SK-N-MC (cell line): Measurements from ENCODE around the gene CCDC142.
"Not testable (repeated sequence)": the region's sequence is repeated elsewhere in the genome, so short reads cannot be mapped to it uniquely, and the experiment has no call there.

Source experiments
- DNase-seq: peaks from one replicate; pipeline ENCODE4 v3.0.0-alpha.2; 2011; ENCODE audit warnings: low read depth, low spot score
- H3K27ac ChIP-seq: fragments of 200-600 bp; sonication (generic); 2 replicates; pipeline ENCODE4 v1.5.1; 2016; ENCODE audit warnings: mixed run types
- H3K36me3 ChIP-seq: fragments of 200-600 bp; sonication (generic); 2 replicates; pipeline ENCODE4 v1.6.1; 2017; ENCODE audit warnings: antibody characterized with exemption, low read length, mixed read lengths; ENCODE audit not compliant: insufficient read depth
- H3K4me3 ChIP-seq: fragments of 200-600 bp; sonication (generic); 2 replicates; pipeline ENCODE4 v1.5.1; 2016
- H3K9ac ChIP-seq: fragments of 200-600 bp; sonication (generic); 2 replicates; pipeline ENCODE4 v1.8.0; 2017; ENCODE audit warnings: mixed run types, mixed read lengths; ENCODE audit not compliant: insufficient read length
- H3K9me3 ChIP-seq: fragments of 200-600 bp; sonication (generic); 2 replicates; pipeline ENCODE4 v1.6.1; 2017; ENCODE audit warnings: low read depth, mild to moderate bottlenecking, antibody characterized with exemption, low read length, moderate library complexity, mixed read lengths
- EZH2 ChIP-seq: fragments of 200-600 bp; sonication (generic); IDR thresholded peaks from one replicate; pipeline ENCODE4 v1.6.1; 2017; ENCODE audit warnings: antibody characterized with exemption
- FOXP2 ChIP-seq: optimal IDR thresholded peaks from 2 replicates; pipeline ENCODE3; 2011; ENCODE audit warnings: mild to moderate bottlenecking, moderate library complexity; ENCODE audit not compliant: insufficient read depth; ENCODE audit errors: extremely low read length, control extremely low read depth
- POLR2AphosphoS5 ChIP-seq: IDR thresholded peaks from 2 replicates; pipeline ENCODE4 v1.6.1; 2012; ENCODE audit warnings: mild to moderate bottlenecking, low read depth, low read length, borderline replicate concordance

The CCDC142 gene

DNA sequence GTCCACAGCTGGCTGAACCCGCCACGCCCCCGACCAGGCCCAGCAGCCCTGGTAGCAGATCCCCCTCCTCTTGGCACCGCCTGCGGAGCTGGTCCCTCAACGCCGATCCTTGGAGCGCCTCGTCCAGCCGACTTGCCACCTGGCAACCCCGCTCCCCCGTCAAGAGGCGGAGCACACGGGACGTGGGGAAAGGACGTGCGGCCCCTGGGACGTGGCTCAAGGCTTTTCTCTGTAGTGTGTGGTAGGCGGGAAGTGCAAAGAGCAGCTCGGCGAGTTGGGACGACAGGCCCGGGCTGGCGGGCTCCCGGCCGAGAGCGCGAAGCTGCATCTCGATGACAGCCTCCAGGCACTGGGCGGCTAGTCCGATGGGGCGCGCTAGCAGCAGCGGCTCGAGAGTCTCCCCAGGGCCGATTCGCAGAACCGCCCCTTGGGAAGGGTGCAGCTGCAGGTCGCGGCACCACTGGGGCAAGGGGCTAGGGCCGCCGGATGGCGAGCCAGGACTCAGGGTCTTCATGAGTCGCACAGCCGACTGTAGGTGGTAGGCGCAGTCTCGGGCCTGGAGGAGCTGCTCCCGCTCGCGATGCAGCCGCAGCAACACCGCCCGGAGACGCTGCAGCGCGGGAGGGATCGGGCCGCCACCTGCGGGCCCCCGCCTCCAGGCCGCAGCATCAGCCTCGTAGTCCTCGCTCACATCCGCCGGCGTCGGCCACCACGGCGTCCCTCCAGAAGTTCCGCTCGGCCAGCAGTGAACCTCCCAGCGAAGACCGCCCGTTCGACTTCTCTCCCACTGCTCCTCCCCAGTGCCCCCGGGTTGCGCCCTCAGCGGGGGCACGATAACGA, 617 bp downstream of the CCDC142 start:
- H3K27ac ChIP-seq: 0 out of 2 replicates have a peak overlapping the region, but pooled peaks have one; percentile 40
- no peak for DNase-seq
- peak overlapping the region; percentile 82 for H3K9ac ChIP-seq
- no peaks in the 10 kb centered on the region for H3K9me3 ChIP-seq
- no peak for TF ChIP-seq FOXP2
- TF ChIP-seq POLR2AphosphoS5: no peak
- TF ChIP-seq EZH2: no peak
- peak overlapping the region; percentile 90 for H3K4me3 ChIP-seq
- H3K36me3 ChIP-seq: peaks cover 8% of the 10 kb centered on the region; the same call in 1 of the 2 replicates

DNA sequence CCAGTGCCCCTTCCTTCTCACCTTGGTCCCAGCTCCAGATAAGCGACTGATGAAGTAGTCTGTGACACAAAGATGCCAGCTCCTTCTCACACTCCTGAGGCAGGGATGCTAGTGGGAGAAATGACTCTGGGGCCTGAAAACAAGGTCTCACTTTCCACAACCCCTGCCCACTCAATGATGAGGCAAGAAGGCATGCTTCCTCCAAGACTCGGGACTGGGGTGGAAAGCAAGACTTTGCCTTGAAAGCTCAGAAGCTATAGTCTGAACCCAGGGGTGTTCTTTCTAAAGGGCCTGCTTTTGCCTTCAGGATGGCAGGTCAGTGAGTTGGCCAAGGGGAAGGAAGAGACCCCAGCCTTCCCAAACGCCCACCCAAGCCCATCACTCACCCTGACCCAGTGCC, 1.4 kb downstream of the CCDC142 start:
- H3K27ac ChIP-seq: no peak overlapping the region
- no peak for DNase-seq
- peaks cover 8% of the 10 kb centered on the region; the same call in 1 of the 2 replicates for H3K36me3 ChIP-seq
- TF ChIP-seq POLR2AphosphoS5 (no peak), FOXP2 (no peak), EZH2 (no peak)
- H3K4me3 ChIP-seq: peak overlapping the region; percentile 90
- H3K9ac ChIP-seq: peak overlapping the region; percentile 82
- no peaks in the 10 kb centered on the region for H3K9me3 ChIP-seq

DNA sequence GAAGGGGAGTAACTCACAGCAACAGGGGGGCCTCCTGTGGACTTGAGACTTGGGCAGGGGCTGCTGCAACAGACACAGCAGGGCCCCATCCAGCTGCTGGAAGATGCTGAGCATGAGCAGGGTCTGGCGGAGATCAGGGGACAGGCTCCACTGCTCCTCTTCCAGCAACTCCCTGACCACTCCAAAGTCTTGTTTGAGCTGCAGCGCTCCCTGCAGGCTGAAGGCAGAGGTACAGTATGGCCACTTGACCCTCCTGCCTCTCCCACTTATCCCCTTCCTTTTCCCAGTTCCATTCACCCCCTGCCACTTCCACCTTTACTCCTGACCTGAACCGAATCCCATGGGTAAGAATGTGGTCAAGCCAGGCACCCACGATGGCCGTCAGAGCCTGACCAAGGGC, 7.9 kb downstream of the CCDC142 start:
- H3K27ac ChIP-seq: no peak overlapping the region
- no peak for DNase-seq
- H3K9me3 ChIP-seq: no peaks in the 10 kb centered on the region
- TF ChIP-seq EZH2 (no peak), POLR2AphosphoS5 (no peak), FOXP2 (no peak)
- no peak overlapping the region for H3K4me3 ChIP-seq
- H3K36me3 ChIP-seq: peaks cover 18% of the 10 kb centered on the region; the same call in 1 of the 2 replicates
- H3K9ac ChIP-seq: no peak overlapping the region

DNA sequence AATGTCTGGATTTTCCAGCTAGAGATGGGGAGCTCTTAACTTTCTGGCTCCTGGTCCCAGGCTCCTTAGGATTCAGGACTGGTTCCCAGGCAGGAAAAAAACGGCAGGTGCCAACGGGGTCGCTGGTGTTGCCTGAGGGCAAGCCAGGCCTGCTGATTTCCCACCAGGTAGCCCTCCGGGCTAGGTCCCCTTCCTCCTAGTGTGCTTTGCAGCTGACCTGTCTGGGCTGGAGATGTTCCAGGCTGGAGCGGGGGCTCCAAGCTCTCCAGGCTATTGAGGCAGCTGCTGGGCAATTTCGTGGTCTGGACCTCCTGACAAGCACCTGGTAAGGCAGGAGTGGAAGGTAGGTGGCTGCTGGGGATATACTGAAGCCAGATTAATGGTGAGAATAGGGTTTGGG, 8.3 kb downstream of the CCDC142 start:
- TF ChIP-seq FOXP2 (no peak), POLR2AphosphoS5 (no peak), EZH2 (no peak)

DNA sequence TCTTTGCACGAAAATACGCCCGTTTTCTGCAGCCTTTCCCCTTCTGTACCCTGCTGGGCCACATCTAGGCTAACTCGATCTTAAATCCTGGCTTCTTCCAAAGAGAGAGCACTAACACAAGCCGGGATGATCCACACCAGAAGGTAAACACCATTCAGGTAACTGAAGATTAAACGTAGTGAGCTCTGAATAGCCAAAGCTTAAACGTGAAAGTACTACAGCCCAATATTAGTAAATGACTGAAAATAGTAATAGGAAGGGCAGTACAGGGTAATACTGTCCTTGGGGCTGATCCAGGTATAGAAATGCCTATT, 9.9 kb downstream of the CCDC142 start:
- TF ChIP-seq FOXP2 (no peak), POLR2AphosphoS5 (no peak), EZH2 (no peak)
- peak overlapping the region; percentile 92 for H3K27ac ChIP-seq
- peak overlapping the region; percentile 95 for H3K9ac ChIP-seq
- H3K36me3 ChIP-seq: peaks cover 18% of the 10 kb centered on the region; the same call in 1 of the 2 replicates
- peak; percentile 18 for DNase-seq
- H3K4me3 ChIP-seq: peak overlapping the region; percentile 98
- H3K9me3 ChIP-seq: no peaks in the 10 kb centered on the region

More for the DNA sequence above, 8.3 kb downstream of the CCDC142 start:
- H3K9me3 ChIP-seq: no peaks in the 10 kb centered on the region
- H3K27ac ChIP-seq: no peak overlapping the region
- H3K36me3 ChIP-seq: peaks cover 18% of the 10 kb centered on the region; the same call in 1 of the 2 replicates
- H3K4me3 ChIP-seq: no peak overlapping the region
- no peak for DNase-seq
- no peak overlapping the region for H3K9ac ChIP-seq

DNA sequence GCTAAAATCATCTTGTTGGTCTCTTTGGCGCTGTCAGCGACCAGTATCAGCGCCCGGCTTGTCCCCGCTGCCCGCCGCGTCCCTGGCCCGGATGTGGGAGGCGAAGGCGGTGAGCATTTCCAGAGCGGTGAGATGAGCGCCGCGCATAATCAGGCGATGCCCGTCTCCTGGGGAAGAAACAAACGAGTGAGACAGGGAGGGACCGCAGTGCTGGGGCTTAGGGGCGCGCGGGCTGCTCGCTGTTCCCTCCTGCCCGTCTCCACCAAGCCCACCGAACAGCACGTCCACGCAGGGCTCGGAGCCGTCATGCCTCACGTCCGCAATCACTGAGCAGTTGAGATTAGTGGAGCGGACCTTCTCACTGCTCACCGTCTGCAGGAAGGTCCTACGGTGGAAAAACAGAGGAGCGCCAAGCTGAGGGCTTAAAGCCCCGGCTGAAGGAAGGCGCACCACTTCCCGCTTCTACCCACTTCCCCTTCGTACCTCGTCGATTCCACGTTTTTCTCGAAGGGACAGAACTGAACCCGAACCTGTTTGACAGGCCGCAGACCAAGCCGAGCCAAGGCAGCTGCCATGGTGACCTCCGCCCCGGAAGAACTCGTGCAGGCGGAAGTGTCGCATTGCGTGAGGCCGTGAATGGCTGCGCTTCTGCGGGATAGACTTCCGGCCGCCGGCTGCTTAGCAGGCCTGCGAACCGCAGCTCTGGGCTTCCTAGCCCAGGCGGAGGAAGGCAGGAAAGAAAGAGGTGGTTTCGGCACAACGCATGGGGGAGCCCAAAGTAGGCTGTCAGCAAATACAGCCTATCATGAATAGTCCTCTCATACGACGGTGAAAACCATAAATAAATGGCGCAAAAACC, 10.5 kb downstream of the CCDC142 start, which contains the start of gene MRPL53:
TSS of gene MRPL53 (minus strand) at position 595 of the 859 bp plus-strand sequence. CDS start at position 575, 20 bp downstream.
- TF ChIP-seq POLR2AphosphoS5 (peak; percentile 99), EZH2 (no peak), FOXP2 (peak; percentile 75)
- Histone ChIP-seq H3K27ac (peak within 1 kb of the TSS; percentile 92), H3K9me3 (no peaks in the 10 kb centered on the region), H3K9ac (peak within 1 kb of the TSS; percentile 95), H3K36me3 (peaks cover 15% of the 10 kb centered on the region; the same call in 1 of the 2 replicates), H3K4me3 (peak within 1 kb of the TSS; percentile 98)
- peak; percentile 74 for DNase-seq

DNA sequence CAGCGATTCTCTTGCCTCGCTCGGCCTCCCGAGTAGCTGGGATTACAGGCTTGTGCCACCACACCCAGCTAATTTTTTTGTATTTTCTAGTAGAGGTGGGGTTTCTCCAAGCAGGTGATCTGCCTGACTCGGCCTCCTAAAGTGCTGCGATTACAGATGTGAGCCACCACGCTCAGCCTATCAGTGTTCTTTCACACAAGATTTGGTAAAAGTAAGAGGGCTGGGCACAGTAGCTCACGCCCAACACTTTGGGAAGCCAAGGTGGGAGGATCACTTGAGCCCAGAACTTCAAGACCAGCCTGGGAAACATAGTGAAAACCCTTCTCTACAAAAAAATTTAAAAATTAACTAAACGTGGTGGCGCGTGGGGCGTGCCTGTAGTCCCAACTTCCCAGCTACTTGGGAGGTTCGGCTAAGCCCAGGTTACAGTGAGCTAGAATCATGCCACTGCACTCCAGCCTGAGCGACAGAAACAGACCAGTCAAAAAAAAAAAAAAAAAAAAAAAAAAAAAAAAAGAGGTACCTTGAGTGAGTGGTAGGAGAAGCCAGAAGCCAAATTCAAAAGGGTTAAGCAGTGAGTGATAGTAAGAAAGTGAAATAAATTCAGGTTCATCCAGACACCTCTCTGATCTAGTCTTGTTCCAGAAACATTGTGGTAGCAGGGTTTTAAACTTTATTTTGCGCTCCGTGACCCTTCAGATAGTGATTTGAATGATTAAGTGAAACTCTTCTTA, 11.3 kb downstream of the CCDC142 start:
- Histone ChIP-seq H3K36me3 (peaks cover 15% of the 10 kb centered on the region; the same call in 1 of the 2 replicates), H3K9ac (peak overlapping the region; percentile 95), H3K27ac (peak overlapping the region; percentile 92), H3K9me3 (no peaks in the 10 kb centered on the region), H3K4me3 (peak overlapping the region; percentile 98)
- no peak for DNase-seq
- TF ChIP-seq POLR2AphosphoS5: no peak
- TF ChIP-seq FOXP2: no peak
- no peak for TF ChIP-seq EZH2

DNA sequence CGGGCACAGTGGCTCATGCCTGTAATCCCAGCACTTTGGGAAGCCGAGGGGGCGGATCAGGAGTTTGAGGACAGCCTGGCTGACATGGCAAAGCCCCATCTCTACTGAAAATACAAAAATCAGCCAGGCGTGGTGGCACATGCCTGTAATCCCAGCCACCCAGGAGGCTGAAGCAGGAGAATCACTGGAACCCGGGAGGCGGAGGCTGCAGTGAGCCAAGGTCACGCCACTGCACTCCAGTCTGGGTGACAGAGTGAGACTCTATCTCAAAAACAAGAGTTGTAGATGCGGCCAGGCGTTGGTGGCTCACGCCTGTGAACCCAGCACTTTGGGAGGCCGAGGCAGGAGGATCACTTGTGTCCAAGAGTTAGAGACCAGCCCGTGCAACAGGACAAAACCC, 12.1 kb downstream of the CCDC142 start:
- not testable (repeated sequence) for DNase-seq, H3K27ac ChIP-seq, H3K9ac ChIP-seq, H3K4me3 ChIP-seq, H3K9me3 ChIP-seq
- peaks cover 15% of the 10 kb centered on the region; the same call in 1 of the 2 replicates for H3K36me3 ChIP-seq
